ENCODE results near the gene FNBP1L. TPM values are rescaled to one million over a fixed set of nuclear protein-coding genes. Genes with fewer than 3 reads are reported as not detected.

Gene FNBP1L
- total and polyA plus RNA-seq, 9 of the 15 experiments (the other 6 are each of a cell fraction or from before 2014, with no cell fraction given): 1.4 to 6.9 (median 5.9) TPM

DNA sequence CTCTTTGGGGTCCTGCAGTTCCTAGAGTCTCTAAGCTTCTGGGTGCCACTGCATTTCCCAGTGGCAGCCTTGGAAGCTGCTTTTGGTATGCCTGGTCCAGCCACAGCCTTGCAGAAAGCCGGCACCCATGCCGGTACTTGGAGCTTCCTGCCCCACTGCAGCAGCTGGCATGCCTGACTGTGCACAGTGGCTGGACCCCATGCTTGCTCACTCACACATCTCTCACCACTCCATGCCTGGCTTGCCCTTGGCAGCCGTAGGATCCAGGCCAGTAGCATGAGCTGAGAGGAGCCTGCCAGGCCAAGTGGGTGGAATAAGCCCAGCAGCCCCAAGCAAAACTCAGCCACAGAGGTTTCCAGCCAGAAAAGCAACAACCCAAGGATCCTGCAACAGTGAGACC, 20.3 kb upstream of the FNBP1L start (continued):
- TF ChIP-seq HNRNPUL1 (IDR thresholded peaks at IDR 0.05; ENCODE audit: low read length): no peak
- no peak for TF ChIP-seq CHAMP1 (IDR thresholded peaks at IDR 0.05)
- TF ChIP-seq KAT7 (CRISPR knock-in tag; IDR thresholded peaks at IDR 0.05; ENCODE audit: borderline replicate concordance): no peak
- no peak for TF ChIP-seq POLR2G (IDR thresholded peaks at IDR 0.05; ENCODE audit: low read depth, low read length)
- no peak for TF ChIP-seq ZNF561 (CRISPR knock-in tag; conservative IDR thresholded peaks at IDR 0.05)
- no peak for TF ChIP-seq SMAD3 (CRISPR knock-in tag; conservative IDR thresholded peaks at IDR 0.05)

GRCh38 chr1:93433407-93433961, 14.4 kb upstream of the FNBP1L start:
- no peaks in the 10 kb centered on the region for H3K4me1 ChIP-seq (replicated peaks in 1 of 2; ENCODE audit: control insufficient read depth in 2 of 2, insufficient read depth in 2 of 2, low read length in 2 of 2)
- no peaks in the 10 kb centered on the region for H3K79me2 ChIP-seq (ENCODE audit: control insufficient read depth, insufficient read depth, low read length)
- ChIA-PET CTCF (ENCODE audit: low intra/inter-chr PET ratio) (no interaction called here), POLR2A (interaction anchor here (0.7 to 1.3 kb wide), 4 partner anchors 12 to 413 kb away, joined by 3 to 4 read pairs (median 3); no protein-coding TSS in a partner anchor)
- no peak overlapping the region for H3K4me3 ChIP-seq
- BruUV-seq (replicated peaks): no TSS peak
- no peaks in the 10 kb centered on the region for H3K27me3 ChIP-seq (ENCODE audit: control insufficient read depth in 2 of 2, insufficient read depth in 2 of 2, low read length in 2 of 2)
- ATAC-seq (0 out of 3 replicates have a peak, but pooled peaks have one; percentile 34), DNase-seq (ENCODE audit: extremely low read depth in 1 of 4, low spot score in 3 of 4) (no peak), FAIRE-seq (no peak)
- H3K9me1 ChIP-seq (ENCODE audit: control insufficient read depth, insufficient read depth, low read length): no peaks in the 10 kb centered on the region
- no peak overlapping the region for H3K4me2 ChIP-seq (ENCODE audit: insufficient read depth, low read length)
- no peak for TF ChIP-seq PYGO2 (tag; IDR thresholded peaks at IDR 0.05)
- TF ChIP-seq CEBPG (CRISPR knock-in tag; IDR thresholded peaks at IDR 0.05): no peak
- TF ChIP-seq CEBPG (tag; conservative IDR thresholded peaks at IDR 0.05 in 1 of 2, IDR thresholded peaks at IDR 0.05 in 1 of 2): peak in 1 of 2 experiments; percentile 29; a peak in 1 of 4 replicates
- intact Hi-C loops (cut with micrococcal nuclease): no loop called here
- in situ Hi-C loops (cut with MboI): loop anchor here (10.0 kb wide), 2 partner anchors 129 to 401 kb away; no protein-coding TSS in a partner anchor
- no peak overlapping the region for H3K27ac ChIP-seq (ENCODE audit: extremely low read depth, low read depth, low read length)
- no peaks in the 10 kb centered on the region for H3K36me3 ChIP-seq (ENCODE audit: control insufficient read depth, insufficient read depth, low read length)
- H2AFZ ChIP-seq (ENCODE audit: low read depth, low read length): no peak overlapping the region
- H3K9me3 ChIP-seq (replicated peaks; ENCODE audit: control insufficient read depth, insufficient read depth, low read depth, low read length): peaks cover 4% of the 10 kb centered on the region
- no peaks in the 10 kb centered on the region for H4K20me1 ChIP-seq (replicated peaks; ENCODE audit: control insufficient read depth, insufficient read depth, low read length)
- WGBS (ENCODE audit: insufficient coverage, low coverage, missing lambda C conversion rate): 6% methylated on average over 5 of the region's 5 CpGs
- H3K9ac ChIP-seq (ENCODE audit: insufficient read depth in 1 of 2, low read depth in 2 of 2, low read length in 2 of 2): no peak overlapping the region
